ENCODE measurements around the gene COPE. TPM values are rescaled to one million over a fixed set of nuclear protein-coding genes. Genes with fewer than 3 reads are reported as not detected.
"Not testable (repeated sequence)": the region's sequence is repeated elsewhere in the genome, so short reads cannot be mapped to it uniquely, and the experiment has no call there.

Gene COPE
- 131 and 141 TPM in 2 replicates for total RNA-seq (2014; rRNA removed; shearing (Covaris generic))
- polyA plus RNA-seq (2014; cell fraction: nucleus; rRNA removed) = 267 and 319 TPM in 2 replicates

DNA sequence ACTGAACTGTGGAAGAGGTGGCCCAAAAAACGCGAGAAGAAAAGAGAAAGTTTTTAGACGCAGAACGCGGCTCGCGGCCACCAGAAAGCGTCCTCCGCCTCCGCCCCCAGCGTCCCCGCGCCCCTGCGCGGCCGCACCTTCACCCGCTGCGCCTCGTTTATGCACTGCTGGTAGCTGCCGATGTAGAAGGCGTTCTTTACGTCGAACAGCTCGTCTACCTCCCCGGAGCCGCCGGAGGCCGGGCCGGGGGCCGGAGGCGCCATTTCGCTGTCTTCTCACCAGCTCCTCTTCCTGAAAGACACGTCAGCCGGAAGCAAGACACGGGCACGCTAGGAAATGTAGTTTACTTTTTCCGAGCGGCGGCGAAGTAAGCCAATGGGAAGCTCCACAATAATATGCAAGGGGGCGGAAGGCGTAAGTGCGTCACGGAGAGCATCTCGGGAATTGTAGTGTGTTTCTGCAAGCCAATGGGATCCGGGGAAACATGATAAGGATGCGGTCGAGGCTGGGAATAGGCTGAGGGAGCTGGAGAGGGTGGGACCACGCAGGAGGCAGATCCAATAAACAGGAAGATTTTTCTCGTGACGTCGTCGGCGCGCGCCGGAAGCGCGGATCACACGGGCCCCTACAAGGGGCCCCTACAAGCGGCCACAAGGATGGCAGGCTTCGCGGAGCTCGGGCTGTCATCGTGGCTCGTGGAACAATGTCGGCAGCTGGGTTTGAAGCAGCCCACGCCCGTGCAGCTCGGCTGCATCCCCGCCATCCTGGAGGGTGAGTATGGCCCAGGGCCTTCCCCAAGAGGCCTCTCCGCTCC is at the start of gene COPE, which contains the start of gene DDX49:
Gene COPE, minus strand, starts transcription at position 302 of the 814 bp plus-strand sequence. Its CDS starts 39 bp downstream, at position 263.
Gene DDX49, plus strand, starts transcription at position 630 of the 814 bp plus-strand sequence. Its CDS starts 27 bp downstream, at position 657.
- peak; percentile 99 for DNase-seq (ENCODE audit: extremely low read depth, low read depth)

DNA sequence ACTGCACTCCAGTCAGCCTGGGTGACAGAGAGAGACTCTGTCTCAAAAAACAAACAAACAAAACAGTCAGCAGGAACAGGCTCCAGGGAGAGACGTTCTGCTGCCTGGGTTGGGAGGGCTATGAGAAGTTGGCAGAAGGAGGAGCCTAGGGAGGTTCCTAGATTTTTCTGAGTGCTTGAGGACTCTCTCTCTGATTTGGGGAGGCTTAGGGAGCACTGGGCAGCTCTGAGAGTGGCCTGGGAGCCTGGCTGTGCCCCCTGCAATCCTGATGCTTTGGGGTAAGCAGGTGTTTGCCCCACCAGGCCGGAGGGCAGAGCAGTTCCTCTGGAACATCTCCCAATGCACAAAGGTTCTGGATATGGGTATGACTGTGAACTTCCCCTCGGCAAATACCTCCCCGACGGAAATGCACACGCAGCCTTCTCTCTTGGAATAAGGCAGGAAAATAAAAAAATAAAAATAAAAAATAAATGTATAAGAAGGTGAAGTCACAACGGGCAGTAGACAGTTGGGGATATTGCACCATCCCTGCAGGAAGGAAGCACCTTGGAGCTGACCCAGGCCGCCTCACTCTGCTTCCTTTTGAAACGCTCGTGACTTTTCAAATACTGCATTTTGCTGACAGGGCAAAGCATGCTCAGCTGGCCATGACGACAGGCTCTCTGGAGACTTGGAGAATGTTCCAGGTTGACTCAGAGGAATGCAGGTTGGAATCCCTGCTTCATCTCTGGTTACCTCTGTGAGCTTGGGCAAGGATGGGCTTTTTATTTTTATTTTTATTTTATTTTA is 48.4 kb upstream of the COPE start:
- DNase-seq (ENCODE audit: extremely low read depth, low read depth) = no peak

DNA sequence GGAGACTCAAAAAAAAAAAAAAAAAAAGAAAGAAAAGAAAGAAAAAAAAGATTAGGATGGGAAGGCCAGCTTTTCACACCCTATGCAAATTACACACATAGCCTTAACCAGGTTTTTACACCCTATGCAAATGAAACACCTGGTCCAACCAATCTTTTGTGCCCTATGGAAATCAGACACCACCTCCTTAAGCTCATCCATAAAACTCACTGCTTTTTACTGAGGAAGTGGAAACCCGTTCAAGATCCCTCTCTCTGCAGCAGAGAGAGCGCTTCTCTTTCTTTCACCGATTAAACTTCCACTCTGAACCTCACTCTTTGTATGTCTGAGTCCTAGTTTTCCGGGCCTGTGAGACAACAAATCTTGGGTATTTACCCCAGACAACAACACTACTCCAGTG is 47.1 kb upstream of the COPE start:
- DNase-seq (ENCODE audit: extremely low read depth, low read depth) = no peak

DNA sequence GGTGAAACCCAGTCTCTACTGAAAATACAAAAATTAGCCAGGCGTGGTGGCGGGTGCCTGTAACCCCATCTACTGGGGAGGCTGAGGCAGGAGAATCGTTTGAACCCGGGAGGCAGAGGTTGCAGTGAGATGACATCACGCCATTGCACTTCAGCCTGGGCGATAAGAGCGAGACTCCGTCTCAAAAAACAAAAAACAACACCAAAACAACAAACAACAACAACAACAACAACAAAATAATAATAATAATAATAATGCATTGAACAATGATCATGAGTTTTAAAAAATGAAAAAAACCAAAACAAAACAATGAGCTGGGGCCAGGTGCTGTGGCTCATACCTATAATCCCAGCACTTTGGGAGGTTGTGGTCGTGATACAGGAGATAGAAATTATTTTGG is 44.9 kb upstream of the COPE start:
- DNase-seq (ENCODE audit: extremely low read depth, low read depth) = no peak

DNA sequence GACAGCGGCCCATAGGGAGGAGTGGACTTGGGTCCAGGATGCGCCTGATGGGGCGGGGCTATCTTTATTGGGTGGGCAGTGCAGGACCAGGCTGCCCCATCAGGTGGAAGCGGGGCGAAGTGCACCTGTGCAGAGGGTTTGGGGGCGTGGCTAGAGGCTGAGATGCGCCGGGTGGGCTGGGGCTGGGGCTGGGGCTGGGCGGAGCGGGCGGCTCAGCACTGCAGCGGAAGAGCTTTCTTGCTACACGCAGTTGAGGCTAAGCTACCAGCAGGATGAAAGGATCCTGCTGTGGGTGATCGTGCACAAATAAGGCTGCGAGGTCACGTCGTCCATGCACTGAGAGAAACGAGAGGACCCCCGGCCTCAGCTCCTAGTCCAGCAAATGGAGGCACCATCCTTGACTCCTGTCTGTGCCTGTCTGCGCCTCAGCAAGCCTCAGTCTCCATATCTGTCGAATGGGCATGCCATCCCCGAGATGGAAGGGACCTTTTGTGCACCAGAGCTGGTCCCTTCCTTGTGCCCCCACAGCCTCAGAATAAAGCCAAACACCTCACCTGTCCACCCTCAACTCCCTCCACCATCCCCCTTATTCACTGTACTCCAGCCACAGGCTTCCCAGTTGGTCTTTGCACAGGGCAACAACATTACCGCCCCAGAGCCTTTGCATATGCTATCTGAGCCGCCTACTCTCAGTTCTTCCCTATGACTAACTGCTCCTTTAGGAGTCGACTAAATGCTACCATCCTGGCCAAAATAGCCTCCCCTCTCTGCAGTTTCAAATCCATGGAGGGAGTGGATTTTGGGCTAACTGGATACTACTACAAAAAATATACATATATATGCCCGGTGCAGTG is 42.8 kb upstream of the COPE start:
- no peak for DNase-seq (ENCODE audit: extremely low read depth, low read depth)

DNA sequence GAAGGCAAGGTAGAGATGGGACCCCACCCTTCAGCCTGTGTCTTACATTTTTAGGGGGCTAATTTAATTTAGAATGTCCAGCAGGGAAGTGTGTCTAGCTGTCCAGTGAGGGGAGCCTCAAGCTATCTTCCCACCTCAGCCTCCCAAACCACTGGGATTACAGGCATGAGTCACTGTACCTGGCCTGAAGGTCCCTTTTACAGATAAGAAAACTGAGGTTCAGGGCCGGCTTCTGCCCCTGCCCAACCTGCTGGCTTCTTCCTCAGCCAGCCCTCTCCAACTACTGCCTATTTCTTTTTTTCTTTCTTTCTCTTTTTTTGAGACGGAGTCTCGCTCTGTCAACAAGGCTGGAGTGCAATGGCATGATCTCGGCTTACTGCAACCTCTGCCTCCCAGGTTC is 41.2 kb upstream of the COPE start:
- DNase-seq (ENCODE audit: extremely low read depth, low read depth) = no peak

DNA sequence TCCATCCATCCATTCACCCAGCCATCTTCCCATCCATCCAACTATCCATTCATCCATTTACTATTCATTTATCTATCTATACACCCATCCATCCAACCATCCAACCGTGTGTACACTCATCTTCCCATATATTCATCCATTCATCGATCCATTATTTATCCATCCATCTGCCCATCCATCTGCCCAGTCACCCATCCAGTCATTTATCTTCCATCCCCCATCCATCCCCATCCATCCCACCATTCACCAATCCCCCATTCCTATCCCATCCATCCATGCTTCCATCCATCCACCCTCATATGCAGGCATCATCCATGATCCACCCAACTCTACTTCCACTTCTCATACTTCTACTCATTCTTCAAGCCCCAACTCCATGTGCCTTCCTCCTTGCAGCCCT is 35.9 kb upstream of the COPE start:
- no peak for DNase-seq (ENCODE audit: extremely low read depth, low read depth)

DNA sequence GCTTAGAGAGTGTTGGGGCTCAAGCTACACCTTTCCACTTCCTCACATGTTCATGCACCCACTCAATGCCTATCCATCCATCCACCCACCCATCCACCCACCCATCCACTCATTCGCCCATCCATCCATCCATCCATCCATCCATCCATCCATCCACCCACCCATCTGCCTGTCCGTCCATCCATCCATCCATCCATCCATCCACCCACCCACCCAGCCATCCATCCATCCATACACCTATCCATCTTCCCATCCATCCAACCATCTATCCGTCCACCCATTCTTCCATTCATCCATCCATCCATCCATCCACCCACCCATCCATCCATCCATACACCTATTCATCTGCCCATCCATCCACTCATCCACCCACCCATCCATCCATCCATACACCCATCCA is 34.9 kb upstream of the COPE start:
- no peak for DNase-seq (ENCODE audit: extremely low read depth, low read depth)

DNA sequence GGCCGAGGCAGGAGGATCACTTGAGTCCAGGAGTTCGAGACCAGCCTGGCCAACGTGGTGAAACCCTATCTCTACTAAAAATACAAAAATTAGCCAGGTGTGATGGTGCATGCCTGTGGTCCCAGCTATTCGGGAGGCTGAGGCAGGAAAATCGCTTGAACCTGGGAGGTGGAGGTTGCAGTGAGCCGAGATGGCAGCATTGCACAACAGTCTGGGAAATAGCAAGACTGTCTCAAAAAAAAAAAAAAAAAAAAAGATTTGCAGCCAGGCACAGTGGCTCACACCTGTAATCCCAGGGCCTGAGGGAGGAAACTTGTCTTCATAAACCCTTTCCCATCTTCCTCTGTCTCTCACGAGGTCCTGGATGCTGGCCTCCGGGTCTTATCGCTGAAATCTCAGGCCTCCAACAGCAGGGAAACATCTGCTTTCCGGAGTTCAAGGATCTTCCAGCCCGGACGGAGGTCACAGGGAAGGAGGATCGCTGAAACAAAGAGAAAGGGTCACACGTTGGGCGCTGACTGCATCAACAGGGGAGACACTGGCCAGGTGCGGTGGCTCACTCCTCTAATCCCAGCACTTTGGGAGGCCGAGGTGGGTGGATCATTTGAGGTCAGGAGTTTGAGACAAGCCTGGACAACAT is 33.3 kb upstream of the COPE start:
- not testable (repeated sequence) for DNase-seq (ENCODE audit: extremely low read depth, low read depth)

DNA sequence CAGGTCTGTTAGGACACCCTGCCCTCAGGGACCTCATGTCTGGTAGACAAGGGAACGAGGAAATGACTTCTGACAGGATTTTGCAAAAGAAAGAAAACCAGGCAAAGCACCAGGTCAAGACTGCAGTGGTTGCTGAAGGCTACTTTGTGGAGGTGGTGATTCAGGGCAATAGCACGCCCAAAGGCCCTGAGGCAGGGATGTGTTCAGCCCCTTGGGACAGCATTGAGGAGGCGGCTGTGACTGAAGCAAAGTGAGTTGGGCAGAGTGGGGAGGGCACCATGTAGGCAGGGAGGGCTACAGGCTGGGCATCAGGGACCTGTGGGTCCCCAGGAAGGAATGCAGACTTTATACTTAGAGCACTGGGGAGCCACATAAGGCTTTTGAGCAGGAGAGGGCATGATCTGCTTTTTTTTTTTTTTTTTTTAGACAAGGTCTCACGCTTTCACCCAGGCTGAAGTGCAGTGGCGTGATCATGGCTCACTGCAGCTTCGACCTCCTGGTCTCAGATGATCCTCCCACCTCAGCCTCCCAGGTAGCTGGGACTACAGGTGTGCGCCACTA is 32.6 kb upstream of the COPE start:
- DNase-seq (ENCODE audit: extremely low read depth, low read depth) = no peak

DNA sequence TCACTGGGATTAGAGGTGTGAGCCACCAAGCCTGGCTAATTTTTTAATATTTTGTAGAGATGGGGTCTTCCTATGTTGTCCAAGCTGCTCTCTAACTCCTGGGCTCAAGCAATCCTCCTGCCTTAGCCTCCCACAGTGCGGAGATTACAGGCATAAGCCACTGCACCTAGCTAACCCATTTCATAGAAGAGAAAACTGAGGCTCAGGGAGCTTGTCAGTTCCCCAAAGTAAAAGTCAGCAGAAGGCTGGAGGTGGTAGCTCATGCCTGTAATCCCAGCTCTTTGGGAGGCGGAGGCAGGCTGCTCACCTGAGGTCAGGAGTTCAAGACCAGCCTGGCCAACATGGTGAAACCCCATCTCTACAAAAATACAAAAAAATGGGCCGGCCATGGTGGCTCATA is 30.7 kb upstream of the COPE start:
- no peak for DNase-seq (ENCODE audit: extremely low read depth, low read depth)

DNA sequence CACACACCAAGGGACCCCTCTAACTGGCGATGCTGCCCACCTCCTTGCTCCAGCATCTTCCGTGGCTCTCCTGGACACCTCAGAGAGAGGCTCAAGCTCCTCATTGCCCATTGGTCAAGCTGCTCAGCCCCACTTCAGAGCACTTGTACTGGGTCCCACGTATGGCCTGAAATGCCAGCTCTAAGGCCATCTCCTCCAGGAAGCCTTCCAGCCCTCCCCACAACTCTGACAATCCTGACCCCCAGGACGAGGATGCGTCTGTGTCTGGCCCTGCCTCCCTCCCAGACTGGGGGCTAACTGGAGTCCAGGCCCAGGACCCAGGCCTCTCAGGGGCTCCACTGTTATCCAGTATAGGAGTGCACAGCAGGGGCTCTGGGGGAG is 29.8 kb upstream of the COPE start:
- no peak for DNase-seq (ENCODE audit: extremely low read depth, low read depth)

DNA sequence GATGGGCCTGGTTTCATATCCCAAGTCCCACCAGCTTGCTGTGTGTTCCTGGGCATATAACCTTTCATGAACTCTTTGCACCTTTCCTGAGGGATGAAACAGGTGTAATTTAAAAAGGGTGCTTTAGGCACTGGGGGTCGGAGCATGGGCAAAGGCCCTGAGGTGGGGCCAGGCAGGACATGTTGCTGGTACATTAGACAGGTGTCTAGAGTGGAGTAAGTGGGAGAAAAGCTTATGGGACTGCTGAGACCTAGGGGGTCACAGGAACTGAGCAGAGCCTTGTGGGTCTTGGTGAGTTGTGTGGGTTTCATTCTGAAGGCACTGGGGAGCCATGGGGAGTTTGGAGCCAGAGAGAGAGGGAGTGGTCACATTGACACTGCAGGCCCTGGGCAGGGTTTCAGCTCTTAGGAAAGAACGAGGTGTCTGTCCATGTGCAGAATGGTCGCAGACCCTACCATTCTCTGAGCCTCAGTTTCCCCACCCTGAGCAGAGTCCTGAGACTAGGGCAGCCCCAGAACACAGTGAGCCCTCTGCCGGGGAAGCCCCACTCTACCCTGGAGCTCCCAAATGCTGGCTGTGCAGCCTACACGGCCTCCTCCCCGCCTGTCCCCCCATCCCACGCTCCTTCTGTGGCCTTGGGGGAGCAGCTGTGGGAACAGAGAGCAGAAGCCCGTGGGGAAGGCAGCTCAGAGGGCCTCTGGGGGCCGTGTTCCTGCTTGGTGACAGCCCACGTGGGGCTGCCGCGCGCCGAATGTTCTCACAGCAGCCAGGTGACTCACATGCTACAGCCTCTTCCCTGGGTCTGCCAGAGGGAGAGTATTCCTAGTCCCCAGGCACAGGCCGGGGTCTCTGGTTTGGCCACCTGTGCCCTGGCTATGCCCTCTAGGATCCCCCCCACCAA is 29.1 kb upstream of the COPE start:
- no peak for DNase-seq (ENCODE audit: extremely low read depth, low read depth)

DNA sequence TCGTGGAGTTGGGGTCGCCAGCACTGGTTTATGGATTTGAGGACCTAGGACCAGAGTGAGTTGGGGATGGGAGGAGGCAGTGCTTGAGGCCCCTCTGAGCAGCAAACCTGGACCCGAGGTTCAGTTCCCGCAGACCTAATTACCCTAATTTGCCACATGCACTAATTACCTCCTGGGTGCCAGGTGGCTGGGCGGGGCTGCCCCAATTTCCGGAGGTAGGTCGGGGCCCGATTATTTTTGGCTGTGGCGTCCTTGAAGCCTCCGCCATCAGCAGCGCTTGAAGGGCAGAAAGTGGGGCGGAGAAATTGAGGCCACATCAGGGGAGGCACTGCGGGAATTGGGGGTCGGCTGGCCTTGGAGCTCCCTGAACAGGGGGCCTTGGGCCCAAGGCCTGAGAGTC is 27.7 kb upstream of the COPE start:
- DNase-seq (ENCODE audit: extremely low read depth, low read depth) = no peak

DNA sequence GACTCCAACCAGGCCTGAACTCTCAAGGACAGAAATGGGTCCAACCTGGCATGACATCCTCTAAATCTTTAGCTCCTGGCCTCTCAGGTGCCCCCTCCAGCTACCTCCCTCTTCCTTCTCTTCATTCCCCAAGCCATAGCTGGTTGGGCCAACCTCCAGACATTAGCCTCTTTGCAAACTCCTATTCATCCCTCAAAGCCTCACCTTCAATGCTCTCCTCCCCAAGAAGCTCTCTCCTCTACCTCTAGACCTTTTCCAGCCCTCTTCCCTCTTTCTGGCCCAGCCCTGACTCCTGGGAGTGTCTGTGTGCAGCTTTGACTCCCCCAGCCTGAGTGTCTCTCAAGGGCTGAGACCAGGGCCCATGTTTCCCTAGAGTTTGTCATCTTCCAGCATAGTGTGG is 27.1 kb upstream of the COPE start:
- no peak for DNase-seq (ENCODE audit: extremely low read depth, low read depth)

DNA sequence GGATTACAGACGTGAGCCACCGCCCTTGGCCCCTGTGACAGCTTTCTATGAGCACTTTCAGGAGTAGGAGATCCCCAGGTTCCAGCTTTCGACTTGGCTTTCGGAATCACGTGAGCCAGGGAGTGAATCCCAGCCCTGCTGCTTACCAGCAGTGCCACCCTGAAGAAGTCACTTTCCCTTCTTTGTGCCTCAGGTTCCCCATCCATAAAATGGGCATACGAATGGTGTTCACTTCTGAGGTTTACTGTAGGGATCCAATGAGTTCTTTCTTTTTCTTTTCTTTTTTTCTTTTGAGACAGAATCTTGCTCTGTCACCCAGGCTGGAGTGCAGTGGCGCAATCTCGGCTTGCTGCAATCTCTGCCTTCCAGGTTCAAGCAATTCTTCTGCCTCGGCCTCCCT is 26.1 kb upstream of the COPE start:
- DNase-seq (ENCODE audit: extremely low read depth, low read depth) = no peak

DNA sequence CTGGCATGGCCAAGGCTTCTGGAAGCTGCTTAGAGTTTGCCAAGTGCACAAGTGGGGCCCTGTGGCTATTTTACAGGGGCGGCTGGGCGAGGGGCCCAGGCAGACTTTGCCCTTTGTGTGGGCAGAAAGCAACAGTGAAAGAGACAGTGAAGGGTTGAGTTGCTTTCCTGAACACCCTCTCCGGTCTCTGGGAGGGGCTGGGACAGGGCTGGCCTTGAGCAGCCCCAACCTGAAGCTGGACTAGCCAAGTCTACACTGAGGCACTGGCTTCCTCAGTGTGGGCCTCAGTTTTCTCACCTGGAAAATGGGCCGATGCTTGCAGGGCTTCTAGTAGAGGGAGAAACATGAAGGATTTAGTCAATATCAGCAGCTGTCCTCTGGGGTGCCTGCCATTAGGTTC is 24.3 kb upstream of the COPE start:
- DNase-seq (ENCODE audit: extremely low read depth, low read depth) = no peak

DNA sequence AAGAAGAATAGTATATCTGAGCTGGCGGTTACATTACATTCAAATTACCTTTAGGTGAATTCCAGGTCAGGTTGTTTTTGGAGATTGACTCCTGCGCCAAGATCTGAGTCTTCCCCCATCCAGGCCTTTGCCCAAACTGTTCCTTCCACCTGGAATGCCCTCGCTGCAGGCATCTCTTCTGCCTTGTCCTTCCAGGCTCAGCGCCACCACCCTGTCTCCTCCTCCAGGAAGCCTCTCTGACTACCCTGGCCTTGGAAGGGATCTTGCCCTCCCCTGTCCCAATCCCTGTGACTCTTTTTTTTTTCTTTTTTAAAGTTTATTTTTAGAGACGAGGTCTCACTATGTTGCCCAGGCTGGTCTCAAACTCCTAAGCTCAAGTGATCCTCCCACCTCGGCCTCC is 23.5 kb upstream of the COPE start:
- no peak for DNase-seq (ENCODE audit: extremely low read depth, low read depth)

Data from NCI-H460 (cell line).